Measurements from ENCODE around the gene UBL4B.

GRCh38 chr1:110114173-110114572, 1.9 kb downstream of the UBL4B start:
- TF ChIP-seq CTCF (conservative IDR thresholded peaks at IDR 0.05; ENCODE audit: low read length) (no peak), EZH2phosphoT487 (IDR thresholded peaks at IDR 0.05; ENCODE audit: borderline replicate concordance, low read depth, low read length) (no peak)

Data from OCI-LY7 (cell line).